WI38 (cell line): ENCODE results near the gene FAM199X.

Experiments used
- H3K4me3 ChIP-seq: 2 replicates; pipeline ENCODE4 v1.5.1; 2011; ENCODE audit warnings: low read depth, mild to moderate bottlenecking, control low read depth, low read length
- TF ChIP-seq, protein P1 (sequence below): IDR thresholded peaks from 2 replicates; pipeline ENCODE4 v1.5.1; 2012; ENCODE audit warnings: low read depth, mild to moderate bottlenecking, control low read depth, low read length

FAM199X gene

DNA sequence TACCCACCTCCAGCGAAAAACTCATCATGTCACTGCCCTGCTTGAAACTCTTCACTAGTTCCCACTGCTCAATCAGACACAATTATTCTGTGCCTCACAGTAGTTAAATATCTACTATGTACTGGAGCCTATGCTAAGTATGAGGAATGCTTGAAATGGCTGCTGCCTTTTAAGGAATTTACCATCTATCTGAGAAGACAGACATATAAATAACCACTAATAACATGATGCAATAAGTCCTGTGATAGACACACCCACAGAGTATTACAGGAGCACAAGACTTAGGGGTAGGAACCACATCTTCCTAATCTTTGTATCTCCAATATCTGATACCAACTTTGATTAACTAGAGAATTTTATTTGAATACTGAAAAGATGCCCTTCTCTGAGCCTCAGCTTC lies 30.6 kb upstream of the FAM199X start:
- H3K4me3 ChIP-seq: no peak overlapping the region; the same call in 1 of the 2 replicates
- TF ChIP-seq, protein P1, sequence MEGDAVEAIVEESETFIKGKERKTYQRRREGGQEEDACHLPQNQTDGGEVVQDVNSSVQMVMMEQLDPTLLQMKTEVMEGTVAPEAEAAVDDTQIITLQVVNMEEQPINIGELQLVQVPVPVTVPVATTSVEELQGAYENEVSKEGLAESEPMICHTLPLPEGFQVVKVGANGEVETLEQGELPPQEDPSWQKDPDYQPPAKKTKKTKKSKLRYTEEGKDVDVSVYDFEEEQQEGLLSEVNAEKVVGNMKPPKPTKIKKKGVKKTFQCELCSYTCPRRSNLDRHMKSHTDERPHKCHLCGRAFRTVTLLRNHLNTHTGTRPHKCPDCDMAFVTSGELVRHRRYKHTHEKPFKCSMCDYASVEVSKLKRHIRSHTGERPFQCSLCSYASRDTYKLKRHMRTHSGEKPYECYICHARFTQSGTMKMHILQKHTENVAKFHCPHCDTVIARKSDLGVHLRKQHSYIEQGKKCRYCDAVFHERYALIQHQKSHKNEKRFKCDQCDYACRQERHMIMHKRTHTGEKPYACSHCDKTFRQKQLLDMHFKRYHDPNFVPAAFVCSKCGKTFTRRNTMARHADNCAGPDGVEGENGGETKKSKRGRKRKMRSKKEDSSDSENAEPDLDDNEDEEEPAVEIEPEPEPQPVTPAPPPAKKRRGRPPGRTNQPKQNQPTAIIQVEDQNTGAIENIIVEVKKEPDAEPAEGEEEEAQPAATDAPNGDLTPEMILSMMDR: no peak

DNA sequence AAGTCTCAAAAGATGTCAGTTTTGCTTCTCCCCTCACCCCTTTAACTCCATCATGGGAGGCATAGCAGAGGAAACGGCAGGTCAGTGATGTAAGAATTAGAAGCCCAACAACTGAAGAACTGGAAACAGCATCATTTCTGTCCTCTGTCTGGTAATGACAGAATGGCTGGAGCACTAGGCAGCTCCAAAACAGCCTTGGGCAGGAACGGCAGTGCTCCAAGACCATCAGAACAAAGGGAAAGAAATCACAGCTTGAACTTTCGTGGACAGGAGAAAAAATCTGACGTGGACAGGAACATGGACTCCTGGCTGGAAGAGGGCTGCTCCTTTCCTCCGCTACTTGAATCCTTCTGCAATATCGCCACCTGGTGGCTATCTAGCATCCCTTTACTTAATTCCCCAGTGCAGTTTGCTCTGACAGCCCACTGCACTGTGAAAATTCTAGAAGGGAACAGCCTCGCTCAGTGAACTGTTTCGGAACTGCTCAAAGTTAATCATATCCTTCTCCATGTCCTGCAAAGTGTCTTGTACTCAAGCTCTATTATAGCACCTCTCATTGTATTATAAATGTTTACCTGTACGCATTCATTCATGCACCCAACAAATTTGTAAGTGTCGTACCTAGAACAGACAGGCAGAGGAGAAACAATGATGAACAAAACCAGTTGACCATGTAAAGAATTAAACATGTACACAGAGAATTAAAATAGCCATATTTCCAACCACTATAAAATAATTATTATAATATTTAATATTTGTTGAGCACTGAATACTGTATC lies 29.8 kb upstream of the FAM199X start:
- peak overlapping the region; percentile 48 for H3K4me3 ChIP-seq
- TF ChIP-seq, protein P1: peak; percentile 69

DNA sequence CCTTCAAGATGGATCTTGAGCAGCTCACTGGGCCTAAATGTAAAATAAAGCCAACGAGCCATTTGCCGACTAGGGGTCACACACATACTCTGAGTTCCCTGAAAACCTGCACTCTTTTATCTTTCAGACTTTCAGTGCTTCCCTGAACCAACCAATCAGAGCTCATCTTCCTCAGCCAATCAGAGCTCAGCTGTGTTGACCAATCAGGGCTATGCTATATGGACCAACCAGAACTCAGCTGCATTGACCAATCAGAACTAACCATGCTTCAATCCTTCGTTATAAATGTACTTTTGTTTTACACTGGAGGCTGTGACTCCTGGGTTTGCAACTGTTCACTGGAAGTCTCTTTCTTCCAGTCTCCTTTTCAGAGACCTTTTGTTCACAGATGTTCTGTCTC lies 28.8 kb upstream of the FAM199X start:
- no peak overlapping the region for H3K4me3 ChIP-seq
- TF ChIP-seq, protein P1: no peak

DNA sequence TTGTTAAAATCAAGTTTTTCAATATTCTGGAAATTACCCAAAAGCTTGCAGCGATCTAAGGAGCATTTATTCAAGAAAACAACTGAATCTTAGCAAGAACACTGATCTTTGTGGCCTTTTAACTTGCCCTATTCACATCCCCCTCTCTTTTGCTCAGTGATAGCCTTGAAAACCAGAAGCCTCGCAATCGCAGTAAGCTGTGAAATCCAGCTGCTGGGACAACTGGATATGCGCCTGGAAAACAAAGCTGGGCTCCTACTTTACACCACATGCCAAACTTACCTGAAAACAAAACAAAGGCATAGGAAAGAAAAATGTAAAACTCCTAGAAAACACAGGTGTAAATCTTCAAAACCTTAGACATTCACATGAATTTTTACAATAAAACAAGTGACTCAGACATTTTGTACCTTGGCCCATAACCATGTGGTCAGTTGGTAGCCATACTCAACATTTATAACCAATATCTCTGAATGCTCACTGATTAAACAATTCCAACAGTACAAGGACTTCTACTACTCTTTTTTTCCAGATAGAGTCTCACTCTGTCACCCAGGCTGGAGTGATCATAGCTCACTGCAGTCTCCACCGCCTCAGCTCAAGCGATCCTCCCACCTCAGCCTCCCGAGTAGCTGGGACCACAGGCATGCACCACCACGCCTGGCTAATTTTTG lies 25.0 kb upstream of the FAM199X start:
- H3K4me3 ChIP-seq: no peak overlapping the region
- TF ChIP-seq, protein P1: no peak

DNA sequence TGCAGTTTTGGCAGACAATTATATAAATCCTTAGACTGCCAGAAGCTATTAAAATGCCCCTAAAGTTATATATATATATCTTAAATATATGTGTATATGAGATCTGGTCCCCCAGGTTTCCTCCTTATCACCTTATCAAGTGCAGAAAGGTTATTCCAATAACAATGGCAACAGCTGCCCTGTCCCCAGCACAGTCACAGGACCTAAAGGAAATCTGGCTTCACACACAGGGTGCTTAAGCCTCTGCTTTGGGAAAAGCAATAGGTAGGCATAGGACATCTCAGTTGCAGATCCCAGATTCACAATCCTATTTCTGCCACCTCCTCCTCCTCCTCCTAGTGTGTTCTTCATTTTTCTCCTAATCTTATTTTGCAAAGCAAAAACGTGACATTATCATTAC lies 15.2 kb upstream of the FAM199X start:
- TF ChIP-seq, protein P1: no peak

DNA sequence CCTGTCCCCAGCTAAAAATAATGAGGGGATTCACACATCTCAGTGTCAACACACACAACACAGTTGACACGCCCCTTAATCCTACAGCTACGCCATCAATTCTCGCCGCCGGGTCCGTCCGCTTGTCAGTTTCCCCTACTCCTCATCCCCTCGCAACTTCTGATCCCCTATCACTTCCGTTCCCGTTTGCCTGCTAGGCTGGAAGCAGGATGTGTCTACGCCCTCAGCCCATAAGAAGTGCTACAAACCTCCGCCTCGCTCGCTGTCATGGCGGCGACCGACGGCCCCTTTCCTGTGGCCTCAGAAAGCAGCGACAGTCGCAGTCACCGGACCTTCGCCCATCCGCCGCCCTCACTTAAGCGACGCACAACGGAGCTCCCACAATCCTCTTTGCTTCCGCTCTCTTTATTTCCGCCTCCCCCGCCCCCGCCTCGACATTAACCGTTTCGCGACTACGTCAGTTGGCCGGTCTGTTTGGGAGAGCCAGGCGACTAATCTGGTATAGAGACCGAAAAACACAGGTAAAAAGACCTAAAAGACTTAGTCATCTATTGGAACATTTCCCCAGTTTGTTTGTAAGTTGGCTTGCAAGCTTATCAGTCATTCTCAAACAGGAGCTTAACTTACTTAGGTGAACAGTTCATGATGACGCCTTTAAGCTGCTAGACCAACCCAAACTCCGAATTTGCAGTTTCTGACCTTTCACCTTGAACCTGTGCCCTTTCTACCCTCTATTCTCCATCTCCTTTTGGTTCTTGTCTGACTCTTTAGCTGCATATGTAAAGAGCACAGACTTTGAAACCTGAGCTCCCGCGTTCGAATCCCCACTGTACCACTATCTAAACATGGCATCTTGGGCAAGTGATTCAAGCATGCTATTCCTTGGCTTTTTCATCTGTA lies 9.4 kb upstream of the FAM199X start, which contains the start of gene SLC25A53:
SLC25A53 (minus strand) TSS at position 380 of the 900 bp plus-strand sequence. CDS start 51,752 bp downstream, outside the sequence.
- TF ChIP-seq, protein P1: no peak
- H3K4me3 ChIP-seq: peak within 1 kb of the TSS; percentile 56

More for the DNA sequence above, 15.2 kb upstream of the FAM199X start:
- H3K4me3 ChIP-seq: no peak overlapping the region
